Esophagus mucosa (tissue), 1 donor: ENCODE results near the gene GGA2. TPM values are rescaled to one million over a fixed set of nuclear protein-coding genes. Genes with fewer than 3 reads are reported as not detected.
"Not testable (repeated sequence)": the region's sequence is repeated elsewhere in the genome, so short reads cannot be mapped to it uniquely, and the experiment has no call there.

Experiments used
- ATAC-seq: fragments of 200-7000 bp; cut with Tn5 transposase; one replicate; pipeline ENCODE4 v1.9.1; 2020
- total RNA-seq: library from RNA; stranded (reverse); gene quantifications from one replicate; pipeline ENCODE4 v1.2.4, GENCODE V29; 2023
- donor health status: DM: yes; HTN: yes; CAD: no.

Gene GGA2, protein sequence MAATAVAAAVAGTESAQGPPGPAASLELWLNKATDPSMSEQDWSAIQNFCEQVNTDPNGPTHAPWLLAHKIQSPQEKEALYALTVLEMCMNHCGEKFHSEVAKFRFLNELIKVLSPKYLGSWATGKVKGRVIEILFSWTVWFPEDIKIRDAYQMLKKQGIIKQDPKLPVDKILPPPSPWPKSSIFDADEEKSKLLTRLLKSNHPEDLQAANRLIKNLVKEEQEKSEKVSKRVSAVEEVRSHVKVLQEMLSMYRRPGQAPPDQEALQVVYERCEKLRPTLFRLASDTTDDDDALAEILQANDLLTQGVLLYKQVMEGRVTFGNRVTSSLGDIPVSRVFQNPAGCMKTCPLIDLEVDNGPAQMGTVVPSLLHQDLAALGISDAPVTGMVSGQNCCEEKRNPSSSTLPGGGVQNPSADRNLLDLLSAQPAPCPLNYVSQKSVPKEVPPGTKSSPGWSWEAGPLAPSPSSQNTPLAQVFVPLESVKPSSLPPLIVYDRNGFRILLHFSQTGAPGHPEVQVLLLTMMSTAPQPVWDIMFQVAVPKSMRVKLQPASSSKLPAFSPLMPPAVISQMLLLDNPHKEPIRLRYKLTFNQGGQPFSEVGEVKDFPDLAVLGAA
- total RNA-seq, result 24.6 TPM

DNA sequence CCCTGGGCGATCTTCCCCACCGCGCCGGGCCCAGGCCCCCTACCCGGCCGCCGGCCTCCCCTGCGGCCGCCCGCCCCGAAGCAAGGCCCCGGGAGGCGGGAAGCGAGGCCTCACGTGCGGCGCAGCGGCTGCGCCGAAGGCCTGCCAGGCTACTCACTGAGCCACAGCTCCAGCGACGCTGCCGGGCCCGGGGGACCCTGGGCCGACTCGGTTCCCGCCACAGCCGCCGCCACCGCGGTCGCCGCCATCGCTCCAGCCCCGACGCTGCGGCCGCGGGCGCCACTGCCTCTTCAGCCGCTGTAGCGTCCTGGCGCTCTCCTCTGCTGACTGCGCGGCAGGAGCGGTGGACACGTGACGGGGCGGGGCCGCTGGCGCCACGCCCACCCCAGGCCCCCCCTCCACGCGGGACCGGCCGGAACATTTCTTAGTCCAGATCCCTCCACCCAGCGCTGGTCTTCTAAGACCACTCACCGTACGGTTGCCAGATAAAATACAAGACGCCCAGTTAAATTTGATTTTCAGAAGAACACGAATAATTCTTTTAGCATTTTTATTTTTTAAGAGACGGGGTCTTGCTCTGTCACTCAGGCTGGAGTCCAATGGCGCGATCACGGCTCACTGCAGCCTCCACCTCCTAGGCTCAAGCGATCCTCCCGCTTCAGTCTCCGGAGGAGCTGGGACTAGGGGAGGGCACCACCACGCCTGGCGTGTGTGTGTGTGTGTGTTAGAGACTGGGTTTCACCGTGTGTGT is at the start of gene GGA2:
Gene GGA2 (minus strand): TSS at position 331 of the 751 bp plus-strand sequence. CDS start 83 bp downstream, at position 248.
- peak; percentile 89 for ATAC-seq

DNA sequence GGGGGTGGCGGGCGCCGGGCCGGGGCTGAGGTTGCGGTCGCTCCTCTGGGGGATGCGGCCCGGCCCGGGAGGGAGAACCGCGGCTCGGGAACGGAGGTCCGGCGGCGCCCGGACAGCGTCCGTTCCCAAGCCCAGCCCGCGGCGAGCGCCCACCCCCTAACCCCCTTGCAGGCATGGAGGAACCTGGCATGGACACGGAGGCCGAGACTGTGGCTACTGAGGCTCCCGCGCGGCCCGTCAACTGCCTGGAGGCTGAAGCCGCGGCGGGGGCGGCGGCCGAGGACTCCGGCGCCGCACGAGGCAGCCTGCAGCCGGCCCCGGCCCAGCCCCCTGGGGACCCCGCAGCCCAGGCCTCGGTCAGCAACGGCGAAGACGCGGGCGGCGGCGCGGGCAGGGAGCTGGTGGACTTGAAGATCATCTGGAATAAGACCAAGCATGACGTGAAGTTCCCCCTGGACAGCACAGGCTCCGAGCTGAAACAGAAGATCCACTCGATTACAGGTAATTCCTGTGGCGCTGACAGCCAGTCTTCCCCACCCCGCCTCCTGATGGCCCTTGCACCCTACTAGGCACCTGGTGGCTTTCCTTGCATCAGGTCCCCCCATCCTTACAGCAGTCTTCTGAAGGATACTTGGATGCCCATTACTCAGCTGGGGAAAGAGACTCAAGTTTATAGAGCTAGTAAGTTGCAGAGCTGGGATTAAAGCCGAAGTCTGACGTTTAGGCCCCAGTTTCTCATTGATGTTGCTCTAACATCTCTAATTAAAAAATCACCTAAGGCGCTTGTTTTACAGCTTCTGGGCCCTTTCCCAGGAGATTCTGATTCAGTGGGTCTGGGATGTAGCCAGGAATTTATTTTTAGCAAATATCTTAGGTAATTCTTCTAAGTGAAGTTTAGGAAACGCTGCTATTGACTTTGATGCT is 47.7 kb upstream of the GGA2 start:
- peak; percentile 1 for ATAC-seq

DNA sequence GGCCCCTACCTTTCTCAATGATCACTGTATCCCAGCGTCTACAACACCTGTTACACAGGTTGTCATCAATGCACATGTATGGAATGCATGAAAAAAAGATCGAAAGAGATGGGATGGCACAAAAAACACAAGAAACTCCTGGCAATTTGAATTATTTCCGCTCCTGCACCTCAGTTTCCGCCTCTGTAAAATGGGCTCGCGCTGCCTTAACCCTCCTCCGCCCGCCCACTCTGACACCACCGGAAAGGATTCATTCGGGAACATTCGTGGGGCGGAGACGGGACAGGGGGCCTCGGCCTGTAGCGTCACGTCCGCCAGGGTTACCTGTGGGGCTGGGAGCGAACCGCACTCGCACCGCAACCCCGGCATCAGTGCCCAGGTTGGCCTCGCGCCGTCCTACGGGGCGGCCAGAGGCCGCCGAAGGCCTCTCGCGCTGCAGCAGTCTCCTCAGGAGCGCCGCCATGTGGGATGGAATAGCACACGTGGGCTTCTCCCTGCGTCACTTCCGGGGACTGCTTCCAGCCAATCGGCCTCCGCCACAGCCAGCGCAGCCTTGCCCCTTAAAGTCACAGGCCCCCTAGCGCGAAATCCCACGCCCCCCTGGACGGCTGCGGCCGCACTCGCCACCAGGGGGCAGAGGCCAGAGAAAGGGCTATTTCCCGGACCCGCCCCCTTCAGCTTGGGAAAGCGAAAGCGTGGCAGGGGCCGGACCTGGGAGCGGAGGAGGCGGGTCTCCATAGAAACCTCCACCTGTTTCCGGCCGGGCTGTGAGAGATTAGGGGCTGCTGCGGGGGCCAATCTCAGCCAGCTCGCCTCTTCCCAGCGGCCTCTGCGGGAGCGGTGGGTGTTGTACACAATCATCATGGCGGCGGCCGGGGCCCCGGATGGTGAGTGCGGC is 46.8 kb upstream of the GGA2 start, which contains the start of the genes EARS2 and UBFD1:
Gene EARS2 (minus strand): TSS at position 470 of the 898 bp plus-strand sequence. CDS start 7 bp downstream, at position 463.
Gene UBFD1 (plus strand): TSS at position 847 of the 898 bp plus-strand sequence. CDS start 16 bp downstream, at position 863.
- peak; percentile 98 for ATAC-seq

DNA sequence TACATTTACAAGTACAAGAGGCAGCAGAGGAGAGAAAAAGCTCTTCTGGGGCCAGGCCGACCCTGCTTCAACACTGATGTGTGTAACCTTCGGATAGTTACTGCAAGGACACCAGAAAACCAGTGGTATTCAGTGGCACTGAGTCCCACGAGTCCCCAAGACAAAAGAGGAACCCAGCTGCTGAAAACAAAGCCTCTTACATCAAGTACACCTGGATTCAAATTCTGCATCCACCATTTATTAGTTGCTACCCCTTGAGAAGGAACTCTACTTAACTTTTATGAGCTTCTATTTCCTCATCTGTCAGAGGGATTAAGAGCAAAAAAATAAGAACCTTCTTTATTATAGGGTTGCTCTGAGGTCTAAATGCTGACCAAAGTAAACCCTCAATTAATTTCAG is 44.2 kb upstream of the GGA2 start:
- ATAC-seq, result no peak

DNA sequence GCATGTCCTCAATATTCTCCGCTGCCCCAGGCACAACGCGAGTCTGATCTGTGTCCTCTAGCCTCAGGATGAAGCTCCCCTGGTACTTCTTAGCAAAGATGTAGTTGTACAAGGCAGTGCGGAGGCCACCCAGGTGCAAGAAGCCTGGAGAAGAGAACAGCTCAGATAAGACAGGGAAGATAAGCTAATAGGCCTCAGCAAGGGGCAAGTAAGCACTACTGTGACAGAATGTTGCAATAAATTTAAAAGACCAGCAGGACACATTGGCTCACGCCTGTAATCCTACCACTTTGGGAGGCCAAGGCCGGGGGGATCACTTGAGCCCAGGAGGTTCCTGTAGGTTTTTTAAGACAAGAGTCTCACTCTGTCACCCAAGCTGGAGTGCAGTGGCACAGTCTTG is 41.9 kb upstream of the GGA2 start:
- ATAC-seq, result no peak

DNA sequence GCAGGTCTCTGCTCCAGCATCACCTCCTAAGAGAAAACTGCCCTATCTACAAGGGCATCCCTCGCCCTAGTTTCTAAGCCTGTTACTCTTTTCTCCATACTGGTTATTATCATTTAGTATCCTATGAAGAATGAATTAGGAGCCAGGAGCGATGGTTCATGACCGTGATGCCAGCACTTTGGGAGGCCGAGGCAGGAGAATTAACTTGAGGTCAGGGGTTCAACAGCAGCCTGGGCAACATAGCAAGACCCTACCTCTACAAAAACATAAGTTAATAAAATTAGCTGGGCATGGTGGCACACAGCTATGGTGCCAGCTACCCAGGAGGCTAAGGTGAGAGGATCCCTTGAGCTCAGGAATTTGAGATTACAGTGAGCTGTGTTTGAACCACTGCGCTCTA is 39.6 kb upstream of the GGA2 start:
- ATAC-seq, result no peak

DNA sequence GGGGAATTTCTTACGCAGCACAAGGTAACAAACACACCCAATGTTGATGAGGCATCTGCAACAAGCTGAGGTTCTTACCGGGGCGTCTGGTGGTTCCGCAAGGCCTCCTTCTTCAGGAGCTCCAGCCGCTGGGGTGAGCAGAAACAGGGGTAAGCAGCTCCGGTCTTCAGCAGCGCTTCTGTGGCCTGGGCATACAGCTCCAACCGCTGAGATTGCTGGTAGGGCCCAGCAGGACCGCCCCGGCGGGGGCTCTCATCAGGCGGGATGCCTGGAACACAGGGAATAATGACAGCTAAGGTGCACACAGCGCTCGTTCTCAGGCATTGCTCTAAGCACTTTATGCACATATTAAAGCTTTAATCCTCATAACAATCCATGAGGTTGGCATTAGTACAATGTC is 34.1 kb upstream of the GGA2 start:
- no peak for ATAC-seq

DNA sequence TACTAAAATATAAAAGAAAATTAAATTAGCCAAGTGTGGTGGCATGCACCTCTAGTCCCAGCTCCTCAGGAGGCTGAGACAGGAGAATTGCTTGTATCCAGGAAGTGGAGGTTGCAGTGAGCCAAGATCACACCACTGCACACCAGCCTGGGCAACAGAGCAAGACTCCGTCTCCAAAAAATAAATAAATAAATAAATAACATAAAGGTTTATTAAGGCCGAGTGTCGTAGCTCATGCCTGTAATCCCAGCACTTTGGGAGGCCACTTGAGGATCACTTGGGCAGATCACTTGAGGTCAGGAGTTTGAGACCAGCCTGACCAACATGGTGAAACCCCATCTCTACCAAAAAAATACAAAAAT is 30.5 kb upstream of the GGA2 start:
- not testable (repeated sequence) for ATAC-seq

DNA sequence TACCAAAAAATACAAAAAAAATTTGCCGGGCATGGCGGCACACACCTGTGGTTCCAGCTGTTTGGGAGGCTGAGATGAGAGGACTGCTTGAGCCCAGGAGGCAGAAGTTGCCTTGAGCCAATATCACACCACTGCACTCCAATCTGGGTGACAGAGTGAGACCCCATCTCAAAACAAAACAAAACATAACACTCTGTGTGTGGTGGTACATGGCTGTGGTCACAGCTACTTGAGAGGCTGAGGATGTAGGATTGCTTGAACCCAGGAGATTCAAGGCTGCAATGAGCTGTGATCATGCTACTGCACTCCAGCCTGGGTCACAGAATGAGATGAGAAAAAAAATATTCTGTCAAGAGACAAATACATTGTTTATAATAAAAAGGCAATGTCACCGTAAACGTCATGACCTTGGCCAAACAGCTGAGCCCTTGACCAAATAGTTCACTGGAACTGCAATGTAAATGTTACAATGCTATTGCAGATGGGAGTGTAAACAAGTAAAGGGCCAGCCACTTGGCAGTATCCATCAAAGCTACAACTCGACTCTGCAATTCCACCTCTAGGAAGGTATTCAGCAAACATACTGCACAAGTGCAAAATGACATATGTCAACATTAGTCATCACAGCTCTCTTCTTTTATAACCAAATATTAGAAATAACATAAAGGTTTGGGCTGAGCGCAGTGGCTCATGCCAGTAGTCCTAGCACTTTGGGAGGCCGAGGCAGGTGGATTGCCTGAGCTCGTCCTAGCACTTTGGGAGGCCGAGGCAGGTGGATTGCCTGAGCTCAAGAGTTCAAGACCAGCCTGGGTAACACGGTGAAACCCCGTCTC is 29.9 kb upstream of the GGA2 start:
- no peak for ATAC-seq

DNA sequence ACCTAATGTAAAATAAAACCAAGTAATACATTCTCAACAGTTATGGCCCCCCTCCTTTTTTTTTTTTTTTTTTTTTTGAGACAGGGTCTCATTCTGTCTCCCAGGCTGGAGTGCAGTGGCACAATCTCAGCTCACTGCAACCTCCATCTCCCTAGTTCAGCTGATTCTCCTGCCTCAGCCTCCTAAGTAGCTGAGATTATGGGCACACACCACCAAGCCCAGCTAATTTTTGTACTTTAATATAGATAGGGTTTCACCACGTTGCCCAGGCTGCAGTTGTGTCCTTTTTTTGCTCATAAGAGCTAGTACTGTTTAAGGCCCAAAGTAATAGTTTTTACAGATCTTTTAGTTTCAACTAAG is 28.6 kb upstream of the GGA2 start:
- no peak for ATAC-seq

DNA sequence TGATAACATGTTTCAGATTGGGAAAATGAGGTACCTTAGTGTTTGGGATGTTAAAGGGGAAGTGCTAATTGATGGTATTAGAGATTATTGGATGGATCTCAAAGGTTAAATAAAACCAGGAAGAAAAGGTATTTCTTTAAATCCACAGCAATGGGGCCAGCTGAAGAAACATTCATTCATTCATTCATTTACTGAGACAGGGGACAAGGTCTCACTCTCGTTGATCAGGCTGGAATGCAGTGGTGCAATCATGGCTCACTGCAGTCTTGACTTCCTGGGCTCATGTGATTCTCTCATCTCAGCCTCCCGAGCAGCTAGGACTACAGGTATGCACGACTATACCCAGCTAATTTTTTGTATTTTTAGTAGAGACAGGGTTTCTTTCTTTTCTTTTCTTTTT is 27.1 kb upstream of the GGA2 start:
- ATAC-seq, result no peak

DNA sequence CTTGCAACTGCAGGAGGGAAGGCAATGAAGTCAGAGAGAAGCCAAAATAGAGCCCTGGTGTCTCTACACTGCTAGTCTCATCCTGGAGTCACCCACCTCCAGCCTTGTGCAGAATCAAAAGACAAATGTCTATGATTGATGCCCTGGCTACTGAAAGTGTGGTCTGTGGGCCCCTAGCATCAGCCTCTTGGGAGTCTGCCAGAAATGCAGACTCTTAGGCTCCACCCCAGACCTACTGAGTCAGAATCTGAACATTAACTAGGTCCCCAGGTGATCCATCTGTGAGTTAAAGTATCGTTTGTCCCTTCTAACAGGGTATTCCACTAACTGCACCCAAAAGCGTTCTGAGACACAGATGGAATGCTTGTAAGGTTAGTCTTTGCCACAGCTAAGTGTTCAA is 25.6 kb upstream of the GGA2 start:
- ATAC-seq, result no peak

DNA sequence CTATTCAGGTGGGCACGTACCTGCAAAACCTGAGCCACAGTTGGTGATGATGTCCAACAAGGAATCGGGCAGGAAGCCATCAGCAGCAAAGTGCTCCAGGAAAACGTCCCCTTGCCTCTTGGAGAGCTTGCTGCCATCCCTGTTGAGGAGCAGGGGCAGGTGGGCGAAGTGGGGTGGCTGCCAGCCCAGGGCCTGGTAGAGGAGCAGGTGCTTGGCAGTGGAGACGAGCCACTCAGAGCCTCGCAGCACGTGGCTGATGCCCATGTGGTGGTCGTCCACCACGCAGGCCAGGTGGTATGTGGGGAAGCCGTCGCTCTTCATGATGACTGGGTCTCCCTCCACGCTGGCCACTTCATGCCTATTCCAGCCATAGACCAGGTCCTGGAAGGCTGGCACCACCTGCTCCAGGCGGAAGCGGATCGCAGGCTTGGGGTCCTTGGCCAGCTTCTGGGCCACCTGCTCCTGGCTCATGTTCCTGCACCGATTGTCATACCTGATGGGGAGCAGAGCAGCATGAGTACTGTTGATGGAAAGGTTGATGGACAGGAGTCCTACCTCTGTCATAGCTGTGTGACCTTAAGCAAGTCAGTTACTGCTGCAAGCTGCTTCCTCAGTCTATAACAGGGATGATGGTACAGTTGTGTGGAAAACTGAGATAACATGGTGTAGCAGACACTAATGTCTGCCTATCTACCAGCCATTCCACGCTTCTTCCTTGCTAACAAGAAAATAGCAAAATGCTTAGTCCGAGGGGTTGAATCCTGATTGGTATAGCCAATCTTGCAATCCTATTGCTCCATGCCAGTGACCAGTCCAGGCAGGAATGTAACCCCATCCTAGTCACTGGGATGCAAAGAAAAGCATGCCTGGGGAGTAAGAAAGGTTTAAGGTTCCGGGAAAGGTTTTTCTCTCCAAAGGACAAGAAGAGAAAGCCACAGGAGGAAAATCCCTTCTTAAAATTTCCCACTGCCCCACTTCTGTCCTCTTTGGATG is 24.9 kb upstream of the GGA2 start:
- ATAC-seq, result no peak

DNA sequence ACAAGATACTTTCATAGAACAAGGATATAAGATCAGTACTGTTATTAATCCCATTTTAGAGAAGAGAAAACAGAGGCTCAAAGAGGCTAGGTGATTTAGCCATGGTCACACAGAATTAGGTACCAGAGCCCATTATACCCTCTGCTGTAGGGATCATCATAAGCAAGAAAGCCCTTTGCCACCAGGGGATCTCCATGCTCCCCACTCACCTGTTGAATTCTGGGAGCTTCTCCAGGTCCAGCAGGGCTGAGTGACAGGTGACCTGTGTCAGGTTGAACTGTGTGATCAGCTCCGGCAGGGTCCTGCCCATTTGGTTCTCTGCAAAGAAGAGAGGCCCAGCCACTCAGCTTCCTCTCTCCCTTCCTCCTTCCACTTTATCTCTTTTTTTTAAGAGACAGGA is 22.2 kb upstream of the GGA2 start:
- no peak for ATAC-seq

DNA sequence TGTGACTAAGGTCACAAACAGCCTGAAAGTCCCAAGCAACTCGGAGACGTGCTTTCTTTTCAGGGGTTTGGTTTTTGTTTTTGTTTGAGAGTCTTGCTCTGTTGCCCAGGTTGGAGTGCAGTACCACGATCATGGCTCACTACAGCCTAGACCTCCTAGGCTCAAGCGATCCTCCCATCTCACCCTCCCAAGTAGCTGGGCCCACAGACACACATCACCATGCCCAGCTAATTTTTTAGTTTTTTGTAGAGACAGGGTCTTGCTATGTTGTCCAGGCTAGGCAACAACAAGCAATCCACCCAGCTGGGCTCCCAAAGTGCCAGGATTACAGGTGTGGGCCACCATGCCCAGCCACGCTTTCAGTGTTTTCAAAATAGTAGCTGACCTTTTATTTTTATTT is 19.8 kb upstream of the GGA2 start:
- no peak for ATAC-seq

DNA sequence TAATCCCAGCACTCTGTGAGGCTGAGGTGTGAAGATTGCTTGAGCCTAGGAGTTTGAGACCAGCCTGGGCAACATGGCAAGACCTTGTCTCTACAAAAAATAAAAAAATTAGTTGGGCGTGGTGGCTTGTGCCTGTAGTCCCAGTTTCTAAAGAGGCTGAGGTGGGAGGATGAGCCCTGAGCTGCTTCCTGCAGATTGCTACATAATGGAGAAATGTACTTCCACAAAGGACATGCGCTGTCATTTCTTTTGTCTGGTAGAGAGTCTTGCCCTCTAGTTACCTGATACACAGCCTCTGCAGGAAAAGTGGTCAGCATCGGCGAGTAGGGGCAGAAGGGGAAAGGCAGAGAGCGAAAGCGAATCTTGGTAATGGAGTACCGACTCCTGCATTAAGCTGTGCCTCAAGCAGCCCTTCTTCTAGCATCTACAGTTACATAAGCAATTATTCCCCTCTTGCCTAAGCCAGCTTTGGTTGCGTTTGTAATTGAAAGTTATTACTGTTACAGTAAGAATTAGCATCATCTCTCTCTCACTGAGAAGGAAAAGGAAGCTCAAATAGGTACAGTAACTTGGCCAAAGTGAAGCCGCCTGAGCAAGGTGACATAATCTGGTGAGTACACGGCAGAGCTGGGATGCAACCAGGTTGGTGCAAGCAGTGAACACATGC is 18.5 kb upstream of the GGA2 start:
- ATAC-seq, result no peak

DNA sequence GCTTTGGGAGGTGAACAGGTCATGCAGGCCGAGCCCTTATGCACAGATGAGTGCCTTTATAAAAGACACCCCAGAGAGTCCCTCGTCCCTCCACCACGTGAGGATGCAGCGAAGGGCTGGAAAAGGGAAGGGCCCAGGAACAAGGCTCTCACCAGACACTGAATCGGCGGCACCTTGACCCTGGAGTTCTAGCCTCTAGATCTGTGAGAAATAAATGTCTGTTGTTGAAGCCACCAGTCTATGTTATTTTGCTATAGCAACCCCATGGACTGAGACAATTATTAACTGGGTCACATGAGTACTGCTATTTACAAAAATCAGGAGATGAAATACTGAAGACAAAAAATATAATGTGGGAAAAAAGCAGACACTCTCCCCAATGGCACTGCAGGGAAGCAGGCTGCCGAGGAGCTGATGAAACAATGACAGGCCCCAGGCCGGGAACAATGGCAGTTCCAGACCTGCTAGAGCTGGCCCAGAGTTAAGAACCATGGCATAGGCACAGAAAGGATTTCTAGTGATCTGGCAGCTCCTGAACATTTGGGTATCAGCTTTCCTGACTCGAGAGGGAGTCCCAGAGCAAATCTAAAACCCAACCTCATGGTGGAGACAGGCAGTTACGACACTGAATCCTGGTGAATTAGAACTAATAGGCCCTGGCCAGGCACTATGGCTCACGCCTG is 17.8 kb upstream of the GGA2 start:
- ATAC-seq, result peak; percentile 18

DNA sequence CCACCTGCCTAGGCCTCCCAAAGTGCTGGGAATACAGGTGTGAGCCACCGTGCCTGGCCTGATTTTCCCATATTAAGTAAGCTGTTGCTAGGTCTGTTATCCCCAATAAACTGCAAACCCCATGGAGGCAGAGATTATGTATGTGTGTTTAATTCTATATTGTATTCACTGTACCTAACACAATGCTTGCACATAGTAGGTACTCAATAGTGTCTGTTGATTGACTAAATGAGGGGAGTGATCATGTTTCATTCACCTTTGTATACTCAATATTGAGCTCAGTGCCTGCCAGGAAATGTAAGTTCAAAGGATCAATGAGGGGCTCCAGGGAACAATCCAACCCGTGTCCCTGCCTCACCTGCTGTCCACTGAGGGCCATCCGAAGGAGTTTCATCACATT is 14.6 kb upstream of the GGA2 start:
- no peak for ATAC-seq
